ENCODE measurements around the gene B4GALT5.
"Not testable (repeated sequence)": the region's sequence is repeated elsewhere in the genome, so short reads cannot be mapped to it uniquely, and the experiment has no call there.

B4GALT5 gene

GRCh38 chr20:49622243-49622642 lies 91.4 kb downstream of the B4GALT5 start:
- DNase-seq = no peak

- DNase-seq = no peak
Measured at GRCh38 chr20:49620364-49621240, 93.1 kb downstream of the B4GALT5 start.

GRCh38 chr20:49619113-49620048 lies 94.3 kb downstream of the B4GALT5 start:
- no peak for DNase-seq

- DNase-seq = no peak
Measured at GRCh38 chr20:49618289-49618688, 95.4 kb downstream of the B4GALT5 start.

GRCh38 chr20:49617394-49617793 lies 96.3 kb downstream of the B4GALT5 start:
- not testable (repeated sequence) for DNase-seq

- DNase-seq = no peak
Measured at GRCh38 chr20:49616154-49617007, 97.3 kb downstream of the B4GALT5 start.

GRCh38 chr20:49615401-49616153 lies 98.1 kb downstream of the B4GALT5 start:
- no peak for DNase-seq

- not testable (repeated sequence) for DNase-seq
Measured at GRCh38 chr20:49615051-49615400, 98.7 kb downstream of the B4GALT5 start.

- no peak for DNase-seq
Measured at GRCh38 chr20:49614338-49615050, 99.2 kb downstream of the B4GALT5 start.

GRCh38 chr20:49612127-49612738 lies 101.4 kb downstream of the B4GALT5 start:
- no peak for DNase-seq

- DNase-seq = not testable (repeated sequence)
Measured at GRCh38 chr20:49611539-49612126, 102.0 kb downstream of the B4GALT5 start.

GRCh38 chr20:49610691-49611538 lies 102.8 kb downstream of the B4GALT5 start:
- peak; percentile 54 for DNase-seq

- DNase-seq = no peak
Measured at GRCh38 chr20:49608752-49609670, 104.7 kb downstream of the B4GALT5 start.

GRCh38 chr20:49607568-49607967 lies 106.1 kb downstream of the B4GALT5 start:
- no peak for DNase-seq

GRCh38 chr20:49603209-49603627 lies 110.5 kb downstream of the B4GALT5 start:
- DNase-seq = no peak

- DNase-seq = no peak
Measured at GRCh38 chr20:49602345-49603208, 111.1 kb downstream of the B4GALT5 start.

All from NCI-H510A (cell line).